Heart right ventricle (tissue), 16 donors: ENCODE data around the gene CRABP1. TPM values are rescaled to one million over a fixed set of nuclear protein-coding genes. Genes with fewer than 3 reads are reported as not detected.

Source experiments
- ATAC-seq, 8 donors: fragments of 200-7000 bp; cut with Tn5 transposase; one replicate each; pipeline ENCODE4 v1.9.1; 2020; ENCODE audit warnings: mild to moderate bottlenecking in 8 of 8, moderate library complexity in 8 of 8, moderate number of reproducible peaks in 1 of 8
- DNase-seq, 2 donors: peaks; one replicate each; pipeline ENCODE4 v3.0.0-alpha.2; 2020
- H3K27ac ChIP-seq, 10 donors: fragments of 200-600 bp; sonication (generic) in 2 of 10; one replicate each; pipeline versions ENCODE4 v1.5.0 to v1.8.0; 2020 to 2022; ENCODE audit warnings: mild to moderate bottlenecking in 3 of 10
- H3K27me3 ChIP-seq, 7 donors: fragments of 200-600 bp; one replicate each; pipeline ENCODE4 v1.8.0; 2021 to 2022; ENCODE audit warnings: mild to moderate bottlenecking in 2 of 7
- H3K36me3 ChIP-seq, 9 donors: fragments of 200-600 bp; sonication (generic) in 1 of 9; one replicate each; pipeline versions ENCODE4 v1.5.0 to v1.8.0; 2020 to 2022; ENCODE audit warnings: mild to moderate bottlenecking in 2 of 9
- H3K4me1 ChIP-seq, 9 donors: fragments of 200-600 bp; sonication (generic) in 1 of 9; one replicate each; pipeline versions ENCODE4 v1.5.0 to v1.8.0; 2020 to 2022; ENCODE audit warnings: mild to moderate bottlenecking in 4 of 9
- H3K4me3 ChIP-seq, 10 donors: fragments of 200-600 bp; sonication (generic) in 2 of 10; one replicate each; pipeline versions ENCODE4 v1.5.0 to v1.8.0; 2020 to 2022; ENCODE audit warnings: mild to moderate bottlenecking in 7 of 10, moderate library complexity in 2 of 10
- H3K9me3 ChIP-seq, 11 donors: fragments of 200-600 bp in 10 of 11; sonication (generic) in 2 of 11; one replicate each; pipeline versions ENCODE4 v1.5.0 to v1.8.0; 2013 to 2022; ENCODE audit warnings: mild to moderate bottlenecking in 2 of 11, control low read depth in 1 of 11, moderate library complexity in 1 of 11
- CTCF ChIP-seq, 9 donors: fragments of 200-600 bp; sonication (generic) in 2 of 9; IDR thresholded peaks; one replicate each; pipeline versions ENCODE4 v1.5.0 to v1.8.0; 2021 to 2022; ENCODE audit warnings: antibody characterized with exemption in 9 of 9, mild to moderate bottlenecking in 5 of 9, moderate library complexity in 1 of 9
- WGBS, 2 donors: extraction: QIAGEN DNeasy Blood & Tissue Kit; methylation state at CpG; one replicate each; pipeline ENCODE4 v1.1.7; 2013; ENCODE audit warnings: inconsistent platforms in 1 of 2; 5-methylcytosine and 5-hydroxymethylcytosine counted together
- intact Hi-C, 10 donors: fragments of 100-400 bp; cut with DNase I; formaldehyde crosslinking; loops; one replicate each; pipeline versions ENCODE4 v1.11.1 to v1.14.2; 2022
- polyA plus RNA-seq, 2 donors: library from polyadenylated mRNA; stranded (reverse); fragments of 200-250 nt; gene quantifications; one replicate each; pipeline ENCODE4 v1.2.3, GENCODE V29; 2013
- total RNA-seq, 10 donors: library from RNA; stranded (reverse); fragmentation: NEBNext Ultra II Directional in 3 of 10; extraction: Animal tissue kit (Norgen Biotek cat#: 25700) in 3 of 10; gene quantifications; one replicate each; pipeline versions ENCODE4 v1.2.1 to v1.2.4, GENCODE V29; 2021 to 2023
- donor health status: Arrhythmogenic right ventricular cardiomyopathy.
- donor health status: ischemic (EF 13 %, LVEDD 7.1; RV severe dilation, severe dysfunction).
- donor health status: healthy with polysubstance abuse.
- donor health status: DM: no; HTN: yes; CAD: no.
- donor health status: DM: no; HTN: no; CAD: no.
- donor health status: ischemic (EF 25% LVEDD 6.9; RV normal size, moderate dysfunction).
- donor health status: ischemic (EF 25% LVEDD 5.7; RV mildly dilated, moderate dysfunction).
- donor health status: healthy.
- donor health status: DM: yes; HTN: yes; CAD: no.
- donor health status: Ischemic cardiomyopathy.
- donor health status: ischemic (EF 35%, LVEDD 5.7; RV mildly dilated, moderate dysfunction).
- donor health status: nonischemic (EF 11% LVEDD 7.7; RV severe dilation, severe dysfunction).
- donor health status: DM: yes; HTN: yes; CAD: no.
- donor health status: PGD.
- donor health status: ischemic (EF 29% LVEDD 5.4; RV normal size, mild dysfunction).
- donor health status: nonischemic (EF 23%, LVEDD 6.1; RV moderate dilation, normal function).

The CRABP1 gene
- total and polyA plus RNA-seq, 12 donors: not detected

GRCh38 chr15:78299101-78299930 lies 40.8 kb upstream of the CRABP1 start, which contains the start of gene SKIC8:
Gene SKIC8 (minus strand): TSS chr15:78299609. CDS start chr15:78295686, 3,923 bp downstream.
- ATAC-seq (peak; percentile 98 to 100 (median 99)), DNase-seq (peak; percentile 92 to 93)
- no peaks in the 10 kb centered on the region for H3K9me3 ChIP-seq
- peak within 1 kb of the TSS in 9 of 10 donors; percentile 66 to 87 (median 84) for H3K27ac ChIP-seq
- peaks cover 6 to 28% (median 17%) of the 10 kb centered on the region in 9 donors for H3K4me1 ChIP-seq
- peaks cover 0 to 15% (median 2%) of the 10 kb centered on the region in 9 donors for H3K36me3 ChIP-seq
- 0 to 1% methylated on average over 55 of the region's 55 CpGs for WGBS, 2 donors
- intact Hi-C loops: no loop called here
- H3K4me3 ChIP-seq: peak within 1 kb of the TSS; percentile 66 to 99 (median 84)
- H3K27me3 ChIP-seq: peaks cover 0 to 10% (median 7%) of the 10 kb centered on the region in 7 donors
- peak in 1 of 9 donors; percentile 7 for TF ChIP-seq CTCF (IDR thresholded peaks at IDR 0.05)

DNA sequence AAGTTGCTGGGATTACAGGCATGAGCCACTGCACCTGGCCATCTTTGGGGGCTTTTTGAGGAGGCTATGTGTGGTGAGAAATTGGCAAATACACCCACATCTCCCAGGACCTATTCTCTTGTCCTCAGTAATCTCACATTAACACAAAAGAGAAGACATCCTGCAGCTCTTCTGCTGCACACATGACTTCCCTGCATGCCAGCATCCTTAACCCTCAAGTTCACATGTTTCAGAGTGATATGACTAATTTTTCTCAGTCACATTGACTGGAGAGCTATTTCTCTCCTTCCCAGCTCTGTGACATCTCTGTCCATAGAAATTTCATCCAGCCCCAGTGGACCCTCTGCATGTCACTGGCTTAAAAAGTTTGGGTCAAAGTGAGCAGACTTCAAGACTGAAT lies 38.8 kb upstream of the CRABP1 start:
- Histone ChIP-seq H3K36me3 (no peaks in the 10 kb centered on the region), H3K4me3 (no peak overlapping the region), H3K4me1 (peaks cover 6 to 28% (median 17%) of the 10 kb centered on the region in 9 donors), H3K9me3 (no peaks in the 10 kb centered on the region), H3K27me3 (peaks cover 0 to 15% (median 8%) of the 10 kb centered on the region in 7 donors), H3K27ac (no peak overlapping the region)
- no peak for TF ChIP-seq CTCF (IDR thresholded peaks at IDR 0.05)
- DNase-seq (no peak), ATAC-seq (no peak)
- intact Hi-C loops: loop anchor here in 1 of 10 donors (10.0 kb wide), 1 partner anchor 203 kb away; the partner anchor contains the start of gene HYKK

GRCh38 chr15:78301828-78302227 lies 38.3 kb upstream of the CRABP1 start:
- H3K9me3 ChIP-seq: no peaks in the 10 kb centered on the region
- WGBS, 2 donors: 29 to 50% methylated on average over 3 of the region's 3 CpGs
- no peak for DNase-seq
- no peak overlapping the region for H3K27ac ChIP-seq
- no peak for TF ChIP-seq CTCF (IDR thresholded peaks at IDR 0.05)
- peaks cover 0 to 15% (median 8%) of the 10 kb centered on the region in 7 donors for H3K27me3 ChIP-seq
- no peak overlapping the region for H3K4me3 ChIP-seq
- no peak for ATAC-seq
- peaks cover 6 to 28% (median 17%) of the 10 kb centered on the region in 9 donors for H3K4me1 ChIP-seq
- intact Hi-C loops: loop anchor here in 1 of 10 donors (10.0 kb wide), 1 partner anchor 203 kb away; the partner anchor contains the start of gene HYKK
- no peaks in the 10 kb centered on the region for H3K36me3 ChIP-seq

GRCh38 chr15:78302579-78303312 lies 37.4 kb upstream of the CRABP1 start:
- 74 to 76% methylated on average over 5 of the region's 5 CpGs for WGBS, 2 donors
- ATAC-seq (no peak), DNase-seq (no peak)
- no peak for TF ChIP-seq CTCF (IDR thresholded peaks at IDR 0.05)
- intact Hi-C loops: loop anchor here in 1 of 10 donors (10.0 kb wide), 1 partner anchor 202 kb away; the partner anchor contains the start of gene HYKK
- Histone ChIP-seq H3K27me3 (peaks cover 0 to 23% (median 8%) of the 10 kb centered on the region in 7 donors), H3K4me3 (no peak overlapping the region), H3K27ac (no peak overlapping the region), H3K4me1 (peaks cover 6 to 27% (median 13%) of the 10 kb centered on the region in 9 donors), H3K36me3 (no peaks in the 10 kb centered on the region), H3K9me3 (no peaks in the 10 kb centered on the region)
